GM18517 (cell line): ENCODE data around the gene CUL1.

Source experiments
- ATAC-seq: cut with Tn5 transposase; IDR thresholded peaks from one replicate; pipeline ENCODE4 v1.9.1; 2021; ENCODE audit warnings: mild to moderate bottlenecking, moderate library complexity; ENCODE audit not compliant: unreplicated experiment

The CUL1 gene

GRCh38 chr7:148717266-148717793 lies 18.6 kb downstream of the CUL1 start:
- no peak for ATAC-seq

GRCh38 chr7:148718431-148718830 lies 19.7 kb downstream of the CUL1 start:
- ATAC-seq = no peak

GRCh38 chr7:148719753-148720152 lies 21.1 kb downstream of the CUL1 start:
- ATAC-seq = no peak

- no peak for ATAC-seq
Measured at GRCh38 chr7:148720472-148720871, 21.8 kb downstream of the CUL1 start.

GRCh38 chr7:148721390-148721789 lies 22.7 kb downstream of the CUL1 start:
- ATAC-seq = no peak

GRCh38 chr7:148722340-148723165 lies 23.9 kb downstream of the CUL1 start:
- ATAC-seq = no peak

GRCh38 chr7:148723166-148723559 lies 24.5 kb downstream of the CUL1 start:
- ATAC-seq = no peak

- ATAC-seq = no peak
Measured at GRCh38 chr7:148723846-148724245, 25.1 kb downstream of the CUL1 start.

- no peak for ATAC-seq
Measured at GRCh38 chr7:148726385-148726784, 27.7 kb downstream of the CUL1 start.

- ATAC-seq = no peak
Measured at GRCh38 chr7:148727501-148728278, 29.0 kb downstream of the CUL1 start.

- ATAC-seq = no peak
Measured at GRCh38 chr7:148729984-148730733, 31.5 kb downstream of the CUL1 start.

GRCh38 chr7:148732862-148733261 lies 34.2 kb downstream of the CUL1 start:
- no peak for ATAC-seq

GRCh38 chr7:148733496-148733895 lies 34.8 kb downstream of the CUL1 start:
- ATAC-seq = no peak

GRCh38 chr7:148735141-148735540 lies 36.4 kb downstream of the CUL1 start:
- no peak for ATAC-seq

- no peak for ATAC-seq
Measured at GRCh38 chr7:148735967-148736366, 37.3 kb downstream of the CUL1 start.

GRCh38 chr7:148738737-148739535 lies 40.2 kb downstream of the CUL1 start:
- ATAC-seq = no peak

- ATAC-seq = no peak
Measured at GRCh38 chr7:148746135-148746534, 47.4 kb downstream of the CUL1 start.

- ATAC-seq = no peak
Measured at GRCh38 chr7:148747274-148747673, 48.6 kb downstream of the CUL1 start.

GRCh38 chr7:148750442-148751355 lies 52.0 kb downstream of the CUL1 start:
- no peak for ATAC-seq
